Fibroblast of lung (primary cell): Measurements from ENCODE around the gene HASPIN.

Experiments used
- CTCF ChIP-seq, 2 donors: IDR thresholded peaks in 1 of 2; conservative IDR thresholded peaks in 1 of 2; 1 replicate in 1 of 2; 2 replicates in 1 of 2; pipeline ENCODE4 v1.5.1; 2011 to 2012; ENCODE audit warnings: low read length in 2 of 2, control low read depth in 1 of 2, inconsistent platforms in 1 of 2, low read depth in 1 of 2, mild to moderate bottlenecking in 1 of 2
- EZH2 ChIP-seq: IDR thresholded peaks from 2 replicates; pipeline ENCODE4 v1.5.1; 2012; ENCODE audit warnings: low read length, control low read depth, mild to moderate bottlenecking; ENCODE audit errors: missing control alignments

- TF ChIP-seq EZH2 (no peak), CTCF (conservative IDR thresholded peaks at IDR 0.05 in 1 of 2, IDR thresholded peaks at IDR 0.05 in 1 of 2; ENCODE audit: low read depth in 1 of 2, low read length in 2 of 2) (no peak)
Measured at GRCh38 chr17:3750926-3751325, 27.2 kb downstream of the HASPIN start.
